Neural crest cell (in vitro differentiated cells): ENCODE data around the gene SNX4. TPM values are rescaled to one million over a fixed set of nuclear protein-coding genes. Genes with fewer than 3 reads are reported as not detected.

Experiments
- DNase-seq: peaks from one replicate; pipeline ENCODE4 v3.0.0; 2021; ENCODE audit warnings: low read depth, mixed read lengths, low spot score
- H3K27ac Mint-ChIP-seq: one replicate; pipeline ENCODE4 v1.8.0; 2021; ENCODE audit warnings: mild to moderate bottlenecking, mixed read lengths; ENCODE audit not compliant: unreplicated experiment
- H3K27me3 Mint-ChIP-seq: 2 replicates; pipeline ENCODE4 v1.8.0; 2021; ENCODE audit warnings: low read depth, mild to moderate bottlenecking, mixed read lengths
- H3K36me3 Mint-ChIP-seq: 2 replicates; pipeline ENCODE4 v1.8.0; 2021; ENCODE audit warnings: low read depth, mild to moderate bottlenecking, mixed read lengths
- H3K4me1 Mint-ChIP-seq: 2 replicates; pipeline ENCODE4 v1.8.0; 2021; ENCODE audit warnings: mixed read lengths
- H3K4me3 Mint-ChIP-seq: one replicate; pipeline ENCODE4 v1.8.0; 2021; ENCODE audit warnings: mild to moderate bottlenecking, mixed read lengths
- H3K9me3 Mint-ChIP-seq: 2 replicates; pipeline ENCODE4 v1.8.0; 2021; ENCODE audit warnings: mixed read lengths
- total RNA-seq: library from RNA; stranded (reverse); gene quantifications from 2 replicates; pipeline ENCODE4 v1.2.1, GENCODE V29; 2021
- TF ChIP-seq, protein P1 (sequence below): fragments of 200-600 bp; sonication (generic); conservative IDR thresholded peaks from 2 replicates; pipeline ENCODE4 v1.5.0; 2021; ENCODE audit warnings: antibody characterized with exemption, mild to moderate bottlenecking

Gene SNX4
- total RNA-seq, 1 donor from 2014 or later = 40.3 TPM

DNA sequence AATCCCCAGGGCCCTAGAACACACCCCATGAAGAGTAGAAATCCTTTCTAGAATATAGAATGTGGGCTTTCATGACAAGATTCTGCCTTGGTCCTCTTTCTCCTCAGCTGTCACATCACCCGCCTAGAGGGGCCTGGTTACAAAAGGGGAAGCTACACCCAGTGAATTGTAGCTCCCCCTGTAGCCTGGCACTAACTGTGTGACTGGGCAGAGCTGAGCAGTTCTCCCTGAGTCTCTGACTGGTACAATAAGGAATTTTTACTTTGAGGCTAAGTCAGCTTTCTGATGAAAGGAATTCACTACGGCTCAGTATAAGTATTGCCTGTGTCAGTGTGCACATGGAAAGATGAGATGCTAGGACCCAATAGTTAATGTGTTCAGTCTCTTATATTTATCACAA lies 116.2 kb downstream of the SNX4 start:
- peaks cover 3% of the 10 kb centered on the region for H3K9me3 Mint-ChIP-seq
- H3K27me3 Mint-ChIP-seq = no peaks in the 10 kb centered on the region
- no peak overlapping the region for H3K4me3 Mint-ChIP-seq
- H3K36me3 Mint-ChIP-seq = no peaks in the 10 kb centered on the region
- TF ChIP-seq, protein P1, sequence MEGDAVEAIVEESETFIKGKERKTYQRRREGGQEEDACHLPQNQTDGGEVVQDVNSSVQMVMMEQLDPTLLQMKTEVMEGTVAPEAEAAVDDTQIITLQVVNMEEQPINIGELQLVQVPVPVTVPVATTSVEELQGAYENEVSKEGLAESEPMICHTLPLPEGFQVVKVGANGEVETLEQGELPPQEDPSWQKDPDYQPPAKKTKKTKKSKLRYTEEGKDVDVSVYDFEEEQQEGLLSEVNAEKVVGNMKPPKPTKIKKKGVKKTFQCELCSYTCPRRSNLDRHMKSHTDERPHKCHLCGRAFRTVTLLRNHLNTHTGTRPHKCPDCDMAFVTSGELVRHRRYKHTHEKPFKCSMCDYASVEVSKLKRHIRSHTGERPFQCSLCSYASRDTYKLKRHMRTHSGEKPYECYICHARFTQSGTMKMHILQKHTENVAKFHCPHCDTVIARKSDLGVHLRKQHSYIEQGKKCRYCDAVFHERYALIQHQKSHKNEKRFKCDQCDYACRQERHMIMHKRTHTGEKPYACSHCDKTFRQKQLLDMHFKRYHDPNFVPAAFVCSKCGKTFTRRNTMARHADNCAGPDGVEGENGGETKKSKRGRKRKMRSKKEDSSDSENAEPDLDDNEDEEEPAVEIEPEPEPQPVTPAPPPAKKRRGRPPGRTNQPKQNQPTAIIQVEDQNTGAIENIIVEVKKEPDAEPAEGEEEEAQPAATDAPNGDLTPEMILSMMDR = no peak
- DNase-seq = no peak
- no peaks in the 10 kb centered on the region for H3K4me1 Mint-ChIP-seq
- no peak overlapping the region for H3K27ac Mint-ChIP-seq

DNA sequence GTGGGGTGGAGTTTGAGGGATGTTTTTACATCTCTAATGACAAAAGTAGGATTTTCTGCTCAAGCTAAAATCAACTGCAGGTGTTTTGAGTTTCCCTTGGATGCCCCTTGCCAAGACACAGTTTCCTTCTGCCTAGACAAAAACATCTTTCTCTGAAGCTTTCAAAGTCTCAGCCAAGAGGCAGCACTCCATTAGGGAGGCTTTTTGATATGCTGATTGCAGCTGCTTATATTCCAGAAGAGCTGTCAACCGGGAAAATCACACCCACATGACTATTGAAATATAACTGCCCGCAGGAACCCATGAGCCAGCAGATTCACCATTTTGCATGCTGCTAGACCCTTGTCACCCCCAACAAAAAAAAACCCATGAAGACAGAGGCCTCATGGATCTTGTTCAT lies 117.4 kb downstream of the SNX4 start:
- Mint-ChIP-seq H3K4me1 (no peaks in the 10 kb centered on the region), H3K4me3 (no peak overlapping the region), H3K9me3 (peaks cover 3% of the 10 kb centered on the region), H3K36me3 (no peaks in the 10 kb centered on the region), H3K27ac (no peak overlapping the region), H3K27me3 (peaks cover 4% of the 10 kb centered on the region)
- no peak for DNase-seq
- TF ChIP-seq, protein P1 = no peak

DNA sequence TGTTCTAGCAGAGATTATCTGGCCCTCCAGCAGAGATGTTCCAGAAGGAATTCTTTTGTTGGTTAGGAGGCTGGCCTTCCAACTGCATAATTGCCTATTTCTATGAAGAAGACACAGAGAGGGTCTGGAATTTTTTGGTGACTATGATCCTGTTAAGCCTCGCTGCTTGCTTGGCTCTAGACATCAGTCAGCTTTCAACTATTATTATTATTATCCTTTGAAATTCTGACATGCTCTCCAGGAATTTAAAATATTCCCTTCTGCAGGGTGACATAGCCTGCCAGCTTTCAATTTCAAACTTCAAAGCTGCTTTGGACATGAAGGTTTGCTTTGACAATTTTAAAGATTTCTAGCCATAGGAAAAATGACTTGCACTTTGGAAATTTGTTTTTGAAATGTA lies 118.6 kb downstream of the SNX4 start:
- no peaks in the 10 kb centered on the region for H3K4me1 Mint-ChIP-seq
- no peak overlapping the region for H3K27ac Mint-ChIP-seq
- H3K4me3 Mint-ChIP-seq = no peak overlapping the region
- no peak for DNase-seq
- peaks cover 4% of the 10 kb centered on the region for H3K27me3 Mint-ChIP-seq
- H3K9me3 Mint-ChIP-seq = peaks cover 3% of the 10 kb centered on the region
- no peaks in the 10 kb centered on the region for H3K36me3 Mint-ChIP-seq
- TF ChIP-seq, protein P1 = no peak

DNA sequence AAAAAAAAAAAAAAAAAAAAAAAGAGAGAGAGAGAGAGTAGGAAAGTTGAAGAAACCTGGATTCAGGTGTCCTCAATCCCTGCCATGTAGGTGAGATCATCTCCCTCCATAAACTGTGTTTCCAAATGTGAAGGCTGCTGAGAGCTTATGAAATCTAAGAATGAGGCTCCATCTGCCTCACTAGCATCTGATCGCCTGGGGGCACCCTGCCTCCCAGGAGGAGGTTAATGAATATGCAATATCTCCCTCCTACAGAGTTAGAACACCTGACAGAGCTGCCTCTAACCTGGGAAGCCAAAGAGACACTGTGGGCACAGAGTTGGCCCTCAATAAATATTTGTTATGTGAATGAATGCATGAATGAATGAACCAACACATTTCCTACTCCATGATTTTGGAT lies 121.0 kb downstream of the SNX4 start:
- Mint-ChIP-seq H3K27ac (no peak overlapping the region), H3K4me3 (no peak overlapping the region), H3K27me3 (peaks cover 4% of the 10 kb centered on the region), H3K9me3 (no peaks in the 10 kb centered on the region), H3K36me3 (no peaks in the 10 kb centered on the region), H3K4me1 (peaks cover 8% of the 10 kb centered on the region)
- TF ChIP-seq, protein P1 = no peak
- DNase-seq = no peak

Other genes with a start within 250 kb of the SNX4 start
- gene ZNF148, start 144.9 kb downstream of the SNX4 start, total RNA-seq = 38.1 and 38.3 TPM in 2 replicates
- gene OSBPL11, start 75.3 kb upstream of the SNX4 start, total RNA-seq = 24.2 and 25.2 TPM in 2 replicates